ENCODE results near the gene CNIH3.

CNIH3 gene

DNA sequence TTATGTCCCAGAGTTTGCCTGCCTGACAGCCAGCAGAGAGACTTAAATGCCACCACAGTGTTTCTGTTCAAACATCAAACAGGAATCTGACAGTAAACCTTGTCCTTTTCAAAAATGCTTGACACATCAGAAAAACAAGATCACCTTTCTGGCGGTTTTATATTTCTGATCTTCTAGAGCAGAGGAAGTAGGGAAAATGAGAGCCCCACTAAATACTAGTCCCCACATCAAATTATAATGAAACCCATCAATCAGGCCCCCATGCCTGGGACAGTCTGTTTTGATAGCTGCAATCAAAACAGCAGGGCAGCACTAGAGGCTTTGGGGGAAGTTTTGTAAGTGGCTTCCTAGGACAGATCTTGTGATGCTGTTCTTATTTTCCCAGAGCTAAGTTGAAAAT, 129.3 kb downstream of the CNIH3 start:
- no peak for DNase-seq (ENCODE audit: low read depth)

DNA sequence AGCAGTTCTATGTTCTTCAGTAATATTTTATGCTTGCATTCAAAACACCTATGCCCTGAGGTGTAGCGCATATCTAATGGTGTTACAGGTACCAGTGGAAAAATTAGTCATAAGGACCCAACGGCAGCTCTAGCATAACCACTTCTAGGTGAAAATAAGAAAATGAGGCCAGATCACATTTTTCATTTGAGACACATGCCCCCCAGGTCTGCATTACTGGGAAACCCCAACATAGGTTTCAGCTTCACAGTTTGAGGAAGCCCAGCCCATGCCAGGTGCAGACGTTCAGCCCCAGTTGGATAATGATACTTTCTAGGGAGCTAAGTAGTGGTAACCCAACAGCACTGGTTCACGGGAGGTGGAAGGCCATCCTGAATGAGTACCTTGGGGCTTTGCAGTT, 129.8 kb downstream of the CNIH3 start:
- DNase-seq (ENCODE audit: low read depth) = no peak

DNA sequence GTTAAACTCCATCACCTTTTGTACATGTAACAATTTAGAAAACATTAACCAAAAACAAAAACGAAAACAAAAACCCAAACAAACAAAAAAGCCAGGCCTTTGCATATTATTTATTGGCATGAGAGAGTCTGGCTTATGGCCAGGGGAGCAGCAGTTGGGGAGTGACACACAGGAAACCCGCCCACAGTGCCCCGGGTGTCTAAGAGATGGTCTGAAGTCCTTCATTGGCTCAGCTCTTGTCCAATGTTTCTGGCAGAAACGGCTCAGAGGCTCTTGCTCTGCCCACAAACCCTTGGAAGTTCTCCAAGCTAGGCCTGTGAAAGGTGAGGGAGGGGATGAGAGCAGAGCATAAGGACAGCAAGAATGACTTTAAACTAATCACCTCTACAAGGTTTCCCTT, 131.5 kb downstream of the CNIH3 start:
- peak; percentile 22 for DNase-seq (ENCODE audit: low read depth)

DNA sequence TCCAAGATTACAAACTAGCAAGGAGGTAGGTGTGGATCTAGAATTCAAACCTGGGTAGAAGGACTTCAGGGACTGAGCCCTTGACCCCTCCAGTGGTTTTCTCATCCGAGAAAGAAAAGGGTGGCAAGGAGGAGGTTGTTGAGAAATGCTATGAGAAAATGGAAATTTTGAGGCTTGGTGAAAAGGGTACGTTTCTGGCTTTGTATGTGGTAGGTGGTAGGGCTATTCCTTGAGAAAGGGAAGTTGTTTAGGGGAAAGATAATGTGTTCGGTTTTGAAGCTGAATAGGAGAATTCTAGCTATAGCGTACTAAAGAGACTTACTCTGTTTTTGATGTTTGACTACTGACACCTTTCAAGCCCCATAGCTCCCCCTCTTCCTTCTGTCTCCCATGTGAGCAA, 133.8 kb downstream of the CNIH3 start:
- DNase-seq (ENCODE audit: low read depth) = no peak

DNA sequence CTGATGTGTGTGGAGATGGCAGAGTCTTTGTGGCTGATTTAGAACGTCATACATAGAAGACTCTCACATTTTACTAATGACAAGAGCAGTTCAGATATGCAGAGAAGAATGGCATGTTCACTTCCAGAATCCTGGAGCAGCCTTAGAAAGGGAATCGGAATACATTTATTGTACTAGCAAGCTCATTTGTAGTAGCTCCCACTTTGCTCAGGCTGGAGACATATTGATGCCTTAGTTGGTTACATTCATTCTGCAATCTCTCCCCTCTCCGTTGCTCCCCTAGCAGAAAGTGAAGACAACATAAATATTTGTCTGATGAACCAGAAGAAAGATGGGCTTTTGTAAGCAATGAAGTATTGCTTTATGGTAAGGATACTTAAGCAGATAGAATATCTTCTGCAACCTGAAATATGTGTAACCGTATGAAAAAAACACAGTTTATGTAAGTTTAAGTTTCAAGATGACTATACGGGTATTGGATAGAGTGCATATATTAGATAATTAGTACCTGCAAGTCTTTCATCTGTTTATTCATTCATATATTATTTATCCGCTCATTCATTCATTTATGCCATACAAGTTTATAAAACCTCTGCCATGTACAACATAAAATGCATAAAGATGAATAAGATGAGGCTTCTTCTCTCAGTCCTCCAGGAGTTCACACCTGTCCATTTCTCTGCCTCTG, 135.7 kb downstream of the CNIH3 start:
- no peak for DNase-seq (ENCODE audit: low read depth)

DNA sequence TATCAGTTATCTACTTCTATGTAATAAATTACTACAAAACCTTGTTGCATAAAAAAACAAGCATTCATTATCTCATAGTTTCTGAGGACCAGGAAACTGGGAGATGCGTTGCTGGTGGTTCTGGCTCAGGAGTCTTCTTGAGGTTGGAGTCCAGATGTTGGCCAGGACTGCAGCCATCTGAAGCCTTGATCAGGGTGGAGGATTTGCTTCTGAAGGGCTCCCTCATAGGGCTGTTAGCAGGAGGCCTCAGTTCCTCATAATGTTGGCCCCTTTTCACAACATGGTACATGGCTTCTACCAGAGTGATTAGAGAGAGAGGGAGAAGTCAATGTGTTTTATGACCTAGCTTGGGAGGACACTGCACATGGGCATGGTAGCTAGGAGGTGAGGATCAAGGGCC, 137.4 kb downstream of the CNIH3 start:
- DNase-seq (ENCODE audit: low read depth) = no peak

DNA sequence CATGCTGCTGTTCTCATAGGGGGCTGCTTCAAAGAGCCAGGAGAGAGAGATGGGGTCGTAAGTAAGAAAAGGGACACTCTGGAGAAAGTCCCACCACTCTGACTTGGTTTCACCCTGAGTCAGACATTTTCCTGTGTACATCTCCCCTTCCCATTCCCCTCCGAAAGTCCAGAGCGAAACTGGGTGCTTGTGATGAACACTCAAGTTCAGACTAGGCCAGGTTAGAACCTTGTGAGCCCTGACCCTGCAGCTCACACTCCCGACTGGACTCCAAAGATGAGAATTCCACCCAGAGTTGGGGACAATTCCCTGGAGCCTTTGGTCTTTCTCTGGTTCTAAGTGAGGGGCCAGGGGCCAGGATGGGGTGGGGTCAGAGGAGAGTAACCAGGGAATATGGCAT, 139.5 kb downstream of the CNIH3 start:
- no peak for DNase-seq (ENCODE audit: low read depth)

DNA sequence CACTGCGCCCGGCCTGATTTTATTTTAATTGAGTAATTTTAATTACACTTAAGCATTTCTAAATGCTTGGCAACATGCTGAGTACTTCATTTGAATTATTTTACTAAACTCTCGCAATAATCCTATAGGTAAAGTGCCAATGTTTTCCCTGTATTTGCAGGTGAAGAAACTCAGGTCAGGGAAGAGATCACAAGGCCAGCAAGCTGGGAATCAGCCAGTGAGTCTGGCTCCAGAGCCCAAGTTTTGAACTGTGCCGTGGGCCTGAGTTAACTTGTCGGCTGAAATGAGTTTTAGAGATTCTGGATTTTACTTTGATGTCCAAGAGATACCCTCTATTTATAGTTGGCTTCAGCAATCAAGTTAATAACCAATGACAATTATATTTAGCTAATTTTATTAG, 141.4 kb downstream of the CNIH3 start:
- DNase-seq (ENCODE audit: low read depth) = no peak

DNA sequence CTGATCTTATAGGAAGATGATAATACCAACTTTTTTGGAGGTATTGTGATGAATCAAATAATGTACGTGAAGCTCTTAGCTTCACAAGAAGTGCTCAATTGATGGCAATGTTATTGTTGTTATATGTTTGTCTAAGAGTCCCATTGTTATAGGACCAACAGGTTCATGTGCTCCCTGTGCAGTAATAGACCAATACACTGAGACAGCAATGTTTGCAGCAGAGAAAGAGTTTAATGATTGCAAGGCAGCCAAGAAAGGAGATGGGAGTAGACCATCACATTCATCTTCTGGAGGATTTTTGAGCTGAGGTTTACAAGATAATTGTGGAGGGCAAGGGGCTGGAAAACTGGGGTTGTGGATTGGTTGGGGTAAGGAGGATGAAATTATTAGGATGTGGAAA, 143.0 kb downstream of the CNIH3 start:
- DNase-seq (ENCODE audit: low read depth) = no peak

DNA sequence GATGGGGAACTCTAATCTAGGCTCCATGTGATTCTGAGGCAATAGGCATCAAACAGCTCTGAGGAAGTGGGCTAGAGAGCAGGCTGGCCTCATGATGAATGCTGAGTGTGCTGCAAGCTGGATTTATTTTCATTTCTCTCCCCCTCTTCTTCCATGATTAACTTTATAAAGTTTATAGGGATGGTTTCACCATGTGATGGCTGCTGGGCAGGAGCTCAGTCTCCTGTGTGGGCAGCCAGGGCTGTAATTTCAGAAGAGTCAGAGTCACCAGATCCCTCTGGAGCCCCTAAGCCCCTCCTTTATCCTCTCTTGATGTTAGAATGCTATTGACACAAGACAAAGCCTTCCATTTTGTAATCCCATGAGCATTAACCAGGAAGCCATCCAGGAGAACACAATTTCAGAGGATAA, 143.6 kb downstream of the CNIH3 start:
- no peak for DNase-seq (ENCODE audit: low read depth)

DNA sequence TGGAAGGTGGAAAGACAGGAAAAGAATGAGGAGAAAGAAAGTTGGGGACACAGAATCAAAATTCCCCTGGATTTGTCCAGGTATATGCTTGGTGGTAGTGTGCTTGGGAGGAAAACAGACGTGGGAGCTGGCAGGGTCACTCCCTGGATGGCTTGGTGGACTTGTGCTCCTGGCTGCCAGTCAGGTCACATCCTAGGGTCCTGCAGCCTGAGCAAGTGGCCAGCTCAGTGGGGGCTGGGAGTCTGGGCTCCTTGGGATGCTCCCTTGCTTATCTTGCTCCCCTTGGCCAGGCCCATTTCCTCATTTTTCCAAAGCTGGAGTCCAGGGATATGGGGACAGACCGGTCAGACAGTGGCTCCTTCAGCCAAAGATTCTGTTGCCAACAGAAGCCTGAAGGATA, 144.0 kb downstream of the CNIH3 start:
- DNase-seq (ENCODE audit: low read depth) = no peak

DNA sequence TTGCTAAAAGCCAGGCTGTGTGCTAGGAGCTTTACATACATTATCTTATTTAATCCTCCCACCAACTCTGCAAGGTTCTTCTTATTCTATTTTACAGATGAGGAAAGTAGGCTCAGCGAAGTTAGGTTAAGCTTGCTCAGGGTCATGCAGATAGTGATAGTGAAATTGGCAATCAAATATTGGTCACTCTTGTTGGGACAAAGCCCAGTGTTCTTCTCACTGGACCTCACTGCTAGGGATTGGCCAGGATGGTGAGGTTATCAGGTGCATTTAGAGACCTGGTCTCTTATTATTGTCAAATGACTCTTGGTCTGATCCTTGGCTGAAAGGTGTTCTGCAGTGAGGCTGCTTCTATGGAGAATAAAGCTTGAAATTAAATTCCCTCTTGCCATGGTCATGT, 145.1 kb downstream of the CNIH3 start:
- DNase-seq (ENCODE audit: low read depth) = no peak

DNA sequence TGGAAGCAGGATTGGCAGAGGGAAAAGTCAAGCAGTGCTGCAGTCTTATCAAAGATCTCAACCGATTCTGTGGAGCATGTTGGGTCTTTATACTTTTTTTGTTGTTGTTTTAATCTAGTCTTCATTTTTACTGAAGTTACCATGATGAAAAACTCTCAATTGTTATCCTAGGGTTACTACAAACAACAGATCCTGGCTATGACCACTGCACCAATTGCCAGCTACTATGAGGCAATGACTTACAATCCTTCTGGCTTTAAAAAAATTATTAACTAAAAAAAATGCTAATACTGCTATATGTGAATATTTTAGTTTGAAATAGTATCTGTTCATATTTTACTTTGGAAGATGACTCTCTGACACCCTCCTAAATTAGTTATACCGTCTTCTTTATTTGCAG, 145.9 kb downstream of the CNIH3 start:
- DNase-seq (ENCODE audit: low read depth) = no peak

DNA sequence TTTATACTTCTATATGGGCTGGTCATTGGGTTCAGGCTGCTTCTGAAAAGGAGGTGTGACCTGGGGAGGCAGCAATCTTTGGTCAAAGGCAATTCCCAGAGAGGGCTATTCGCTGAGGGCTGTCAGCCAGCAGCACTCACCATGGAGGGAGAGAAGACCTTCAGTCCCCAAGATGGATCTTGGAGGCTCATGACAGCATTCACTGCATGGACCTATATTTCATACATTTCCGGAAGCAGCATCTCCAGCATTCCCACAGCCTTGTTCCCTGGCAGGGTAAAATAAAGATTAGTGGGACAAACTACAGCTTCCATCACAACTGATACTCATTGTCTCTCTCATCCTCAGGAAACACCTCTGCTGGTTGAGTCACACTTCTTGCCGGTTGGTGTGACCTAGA, 146.6 kb downstream of the CNIH3 start:
- DNase-seq (ENCODE audit: low read depth) = no peak

DNA sequence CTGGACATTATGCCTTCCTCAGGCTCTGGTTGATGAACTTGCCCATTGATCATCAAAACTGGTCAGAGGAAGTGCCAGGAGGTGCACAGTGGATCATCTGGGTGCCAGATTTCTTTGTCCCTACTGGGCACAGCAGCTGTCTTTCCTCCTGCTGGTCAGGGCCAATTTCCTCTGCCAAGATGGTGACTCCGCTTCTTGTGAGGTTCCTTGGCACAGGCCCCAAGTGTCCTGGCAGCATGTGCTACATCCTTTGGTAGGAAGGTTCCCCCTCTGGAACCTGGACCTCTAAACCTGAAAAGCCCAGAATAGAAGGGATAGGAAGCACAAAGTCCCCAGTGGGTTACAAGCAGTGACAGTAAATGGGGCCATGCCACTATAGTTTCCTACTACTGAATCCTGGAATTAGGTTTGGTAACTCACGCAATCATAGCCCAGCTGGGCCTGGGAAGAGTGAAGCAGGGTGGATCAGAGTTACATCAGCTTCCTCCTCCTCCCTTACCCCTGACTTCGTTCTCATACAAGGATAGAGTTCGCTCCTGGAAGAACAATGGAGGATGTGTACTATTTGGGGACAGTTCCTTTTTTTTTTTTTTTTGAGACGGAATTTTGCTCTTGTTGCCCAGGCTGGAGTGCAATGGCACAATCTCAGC, 147.1 kb downstream of the CNIH3 start:
- no peak for DNase-seq (ENCODE audit: low read depth)

DNA sequence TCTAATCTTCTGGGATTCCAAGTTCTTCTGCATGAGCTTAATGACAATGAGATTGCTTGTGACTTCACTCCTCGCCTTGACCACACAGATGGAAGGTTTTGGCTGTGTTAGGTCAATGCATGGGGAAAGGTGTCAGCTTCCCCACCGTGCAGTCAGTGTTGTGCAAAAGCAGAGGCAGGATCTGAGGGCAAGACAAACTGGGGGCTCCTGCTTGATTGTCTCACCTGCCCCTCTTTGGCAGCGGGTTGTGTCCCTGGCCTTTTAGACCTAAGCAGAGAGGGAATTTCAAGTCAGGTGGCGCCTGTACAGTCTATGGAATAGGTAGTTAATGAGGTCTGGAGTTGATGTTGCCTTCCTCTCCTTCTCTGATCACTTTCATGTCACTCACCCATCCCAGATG, 150.1 kb downstream of the CNIH3 start:
- DNase-seq (ENCODE audit: low read depth) = no peak

DNA sequence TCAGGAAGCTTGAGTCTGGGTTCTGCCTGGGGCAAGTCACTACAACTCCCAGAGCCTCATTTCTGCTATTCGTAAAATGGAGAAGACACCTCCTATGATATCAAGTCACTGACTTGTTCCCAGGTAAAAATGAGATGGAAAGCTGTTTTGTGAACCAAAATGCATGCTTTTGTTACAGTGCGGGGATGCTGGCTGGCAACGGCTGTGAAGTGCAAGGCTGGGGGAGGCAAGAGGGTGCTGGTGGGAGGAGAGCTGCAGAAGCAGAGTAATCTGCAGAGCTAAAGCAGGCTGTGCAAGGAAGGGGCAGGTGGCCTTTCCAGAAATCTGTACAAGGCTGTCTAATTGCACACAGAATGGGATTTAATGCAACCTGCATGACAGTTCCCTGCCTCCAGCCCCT, 150.9 kb downstream of the CNIH3 start:
- DNase-seq (ENCODE audit: low read depth) = no peak

DNA sequence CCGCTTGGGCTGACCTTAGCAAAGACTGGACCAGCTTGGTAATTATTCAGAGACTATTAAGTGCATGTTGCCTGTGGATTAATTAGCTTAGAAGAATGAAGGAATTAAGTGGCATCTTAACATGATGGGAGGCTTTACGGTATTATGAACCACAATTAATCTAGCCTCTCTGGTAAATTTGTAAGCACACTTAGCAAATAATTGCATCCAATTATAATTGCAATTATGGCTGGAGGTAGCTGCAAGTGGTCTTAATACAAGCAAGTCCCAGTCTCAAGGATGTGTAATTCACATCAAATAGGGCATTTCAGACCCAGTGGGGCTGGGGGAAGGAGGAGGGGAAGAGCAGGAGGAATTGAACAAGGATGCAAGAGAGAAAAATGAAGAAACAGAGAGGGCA, 151.6 kb downstream of the CNIH3 start:
- no peak for DNase-seq (ENCODE audit: low read depth)

DNA sequence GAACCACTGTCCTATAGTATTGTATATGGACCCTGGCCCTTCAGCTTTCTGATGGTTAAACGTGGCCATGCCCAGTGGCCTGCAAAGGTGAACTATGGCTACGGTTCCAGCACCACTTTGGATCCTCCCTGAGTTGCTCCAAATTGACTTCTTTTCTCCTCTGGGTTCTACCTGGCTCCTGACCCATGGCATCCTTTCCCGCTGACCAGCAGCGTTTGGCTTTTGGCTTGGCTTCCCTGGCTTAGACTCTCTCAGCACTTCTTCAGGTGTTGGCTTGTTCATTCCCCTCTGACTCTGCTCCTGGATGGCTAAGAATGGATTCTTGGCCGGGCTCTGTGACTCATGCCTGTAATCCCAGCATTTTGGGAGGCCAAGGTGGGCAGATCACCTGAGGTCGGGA, 152.9 kb downstream of the CNIH3 start:
- DNase-seq (ENCODE audit: low read depth) = no peak

DNA sequence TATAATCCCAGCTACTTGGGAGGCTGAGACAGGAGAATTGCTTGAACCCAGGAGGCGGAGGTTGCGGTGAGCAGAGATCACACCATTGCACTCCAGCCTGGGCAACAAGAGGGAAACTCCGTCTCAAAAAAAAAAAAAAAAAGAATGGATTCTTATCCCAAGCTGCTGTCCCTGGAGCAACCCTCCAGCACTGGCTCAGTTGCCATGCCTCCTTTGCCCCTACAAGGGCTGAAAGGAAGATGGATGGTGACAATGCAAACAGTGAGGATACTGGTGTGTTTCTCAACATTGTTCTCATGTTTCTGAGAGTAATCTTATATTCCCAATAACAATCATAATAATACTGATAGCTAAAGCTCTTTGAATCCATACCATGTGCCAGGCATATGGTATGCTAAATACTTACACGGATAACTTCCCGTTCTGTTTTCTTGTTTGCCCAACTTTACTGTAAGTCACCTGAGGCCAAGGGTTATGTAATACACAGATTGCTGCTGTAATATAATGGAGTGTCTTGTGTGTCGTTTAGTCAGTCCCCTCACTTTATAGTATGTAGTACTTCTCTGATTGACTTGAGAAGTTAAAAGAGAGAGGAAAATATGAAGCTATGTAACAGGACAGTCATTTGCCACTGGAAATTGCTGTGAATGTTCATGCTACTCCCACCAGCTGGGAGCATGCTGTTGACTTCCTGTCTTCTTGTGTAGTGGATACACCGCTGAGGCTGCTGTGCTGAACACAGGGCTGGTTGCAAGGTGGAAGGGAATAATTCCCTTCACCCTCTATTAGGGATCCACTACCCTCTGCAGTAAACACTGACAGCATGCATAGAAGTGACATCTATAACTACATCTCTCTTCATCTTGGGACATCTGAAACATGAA, 153.6 kb downstream of the CNIH3 start:
- DNase-seq (ENCODE audit: low read depth) = peak; percentile 27

DNA sequence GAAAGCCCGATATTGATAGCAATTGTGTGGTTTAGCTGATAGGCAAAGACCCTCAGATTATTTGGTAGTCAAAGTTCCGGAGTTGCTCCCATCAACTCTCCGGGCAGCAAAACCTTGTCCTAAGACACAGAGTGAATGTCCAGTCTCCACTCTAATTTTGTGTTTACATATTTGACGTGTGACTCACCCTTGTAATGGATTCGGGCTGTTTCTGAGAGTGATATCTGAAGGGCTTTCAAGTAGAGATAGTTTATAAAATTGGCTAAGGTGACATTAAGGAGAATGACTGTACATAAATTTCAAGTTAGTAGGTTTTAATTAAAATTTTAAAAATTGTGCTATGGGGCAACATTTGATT, 154.2 kb downstream of the CNIH3 start:
- DNase-seq (ENCODE audit: low read depth) = peak; percentile 77

DNA sequence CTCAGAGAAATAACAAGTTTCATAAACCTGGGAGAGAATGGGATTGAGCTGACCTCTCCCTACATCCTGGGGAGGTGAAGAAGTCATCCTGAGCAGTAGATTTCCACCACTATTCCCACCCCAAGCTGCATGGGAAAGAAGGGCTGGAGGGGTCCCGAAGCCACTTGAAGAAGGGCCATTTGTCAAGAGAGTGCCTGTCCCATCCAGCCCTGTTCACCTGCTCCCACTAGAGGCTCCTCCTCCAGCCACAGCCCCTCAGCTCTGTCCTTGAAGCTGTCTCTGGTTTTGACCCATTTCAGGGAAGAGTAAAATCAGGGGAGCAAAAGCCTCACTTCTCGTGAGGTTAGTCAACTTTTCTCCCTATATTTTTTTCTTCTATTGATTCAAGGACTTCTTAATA, 157.5 kb downstream of the CNIH3 start:
- DNase-seq (ENCODE audit: low read depth) = no peak

DNA sequence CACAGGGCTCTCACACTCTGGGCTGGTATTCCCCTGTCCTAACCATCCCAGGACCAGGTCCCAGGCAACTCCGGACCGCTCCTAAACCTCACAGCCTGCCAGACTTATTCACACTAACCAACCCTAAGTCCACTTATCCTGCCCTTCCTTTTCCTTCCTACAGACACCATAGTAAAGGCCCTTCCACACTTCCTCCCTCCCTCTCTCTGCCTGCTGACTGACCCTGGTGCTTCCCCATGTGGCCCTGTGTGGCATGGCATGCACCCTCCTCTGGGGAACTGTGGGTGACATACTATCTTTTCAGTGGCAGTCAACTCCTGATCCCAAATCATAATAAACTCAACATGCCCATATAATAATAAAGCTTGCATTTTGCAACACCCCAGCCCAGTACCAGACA, 158.3 kb downstream of the CNIH3 start:
- no peak for DNase-seq (ENCODE audit: low read depth)
